SK-N-SH treated with all-trans-retinoic acid at 6 μM for 48 hours (cell line): ENCODE data around the gene SKIC8.

Source experiments
- CSDC2 ChIP-seq: fragments of 250-450 bp; sonication (Bioruptor Pico); IDR thresholded peaks from 2 replicates; pipeline ENCODE4 v1.5.0; 2020; ENCODE audit warnings: mild to moderate bottlenecking, moderate library complexity
- TCF4 ChIP-seq: fragments of 250-450 bp; sonication (Bioruptor Pico); IDR thresholded peaks from 2 replicates; pipeline ENCODE4 v1.8.0; 2021; ENCODE audit warnings: mild to moderate bottlenecking, moderate library complexity, borderline replicate concordance
- TOX ChIP-seq: fragments of 250-450 bp; sonication (Bioruptor Pico); IDR thresholded peaks from 2 replicates; pipeline ENCODE4 v1.8.0; 2021; ENCODE audit warnings: mild to moderate bottlenecking, moderate library complexity, borderline replicate concordance
- ZC3H10 ChIP-seq: fragments of 250-450 bp; sonication (Bioruptor Pico); IDR thresholded peaks from 2 replicates; pipeline ENCODE4 v1.5.1; 2021; ENCODE audit warnings: mild to moderate bottlenecking, moderate library complexity
- ZFP3 ChIP-seq: fragments of 250-450 bp; sonication (Bioruptor Pico); IDR thresholded peaks from 2 replicates; pipeline ENCODE4 v1.5.0; 2020; ENCODE audit warnings: mild to moderate bottlenecking, moderate library complexity
- TF ChIP-seq, protein P1 (sequence below): fragments of 250-450 bp; sonication (Bioruptor Pico); IDR thresholded peaks from 2 replicates; pipeline ENCODE4 v1.8.0; 2020; ENCODE audit warnings: mild to moderate bottlenecking, moderate library complexity, borderline replicate concordance
- TF ChIP-seq, protein P2 (sequence below): fragments of 250-450 bp; sonication (Bioruptor Pico); IDR thresholded peaks from 2 replicates; pipeline ENCODE4 v1.8.0; 2021; ENCODE audit warnings: low read depth, mild to moderate bottlenecking, moderate library complexity, borderline replicate concordance

DNA sequence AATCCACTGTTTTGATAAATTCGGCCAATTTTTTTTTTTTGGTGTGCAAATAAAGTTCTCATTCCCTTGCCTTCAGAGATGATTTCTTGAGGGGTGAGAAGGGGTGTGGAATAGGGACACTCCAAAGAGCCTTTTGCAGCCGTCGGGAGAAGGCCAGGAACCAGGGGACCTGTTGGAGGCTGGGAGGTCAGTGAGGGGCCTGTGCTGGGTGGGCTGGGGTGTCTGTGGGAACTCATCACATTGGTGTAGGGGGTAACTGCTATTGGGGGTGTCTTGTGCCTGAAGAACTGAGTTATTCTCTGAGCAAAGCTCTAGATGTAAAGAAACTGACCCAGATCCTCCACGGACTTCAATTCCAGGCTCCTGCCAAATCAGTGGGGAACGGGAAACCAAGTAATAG lies 13.5 kb upstream of the SKIC8 start:
- TF ChIP-seq, protein P1, sequence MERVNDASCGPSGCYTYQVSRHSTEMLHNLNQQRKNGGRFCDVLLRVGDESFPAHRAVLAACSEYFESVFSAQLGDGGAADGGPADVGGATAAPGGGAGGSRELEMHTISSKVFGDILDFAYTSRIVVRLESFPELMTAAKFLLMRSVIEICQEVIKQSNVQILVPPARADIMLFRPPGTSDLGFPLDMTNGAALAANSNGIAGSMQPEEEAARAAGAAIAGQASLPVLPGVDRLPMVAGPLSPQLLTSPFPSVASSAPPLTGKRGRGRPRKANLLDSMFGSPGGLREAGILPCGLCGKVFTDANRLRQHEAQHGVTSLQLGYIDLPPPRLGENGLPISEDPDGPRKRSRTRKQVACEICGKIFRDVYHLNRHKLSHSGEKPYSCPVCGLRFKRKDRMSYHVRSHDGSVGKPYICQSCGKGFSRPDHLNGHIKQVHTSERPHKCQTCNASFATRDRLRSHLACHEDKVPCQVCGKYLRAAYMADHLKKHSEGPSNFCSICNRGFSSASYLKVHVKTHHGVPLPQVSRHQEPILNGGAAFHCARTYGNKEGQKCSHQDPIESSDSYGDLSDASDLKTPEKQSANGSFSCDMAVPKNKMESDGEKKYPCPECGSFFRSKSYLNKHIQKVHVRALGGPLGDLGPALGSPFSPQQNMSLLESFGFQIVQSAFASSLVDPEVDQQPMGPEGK = no peak
- TF ChIP-seq CSDC2 (CRISPR knock-in tag) (no peak), TOX (CRISPR knock-in tag) (no peak), ZC3H10 (CRISPR knock-in tag) (no peak), ZFP3 (CRISPR knock-in tag) (no peak), TCF4 (no peak)
- TF ChIP-seq, protein P2, sequence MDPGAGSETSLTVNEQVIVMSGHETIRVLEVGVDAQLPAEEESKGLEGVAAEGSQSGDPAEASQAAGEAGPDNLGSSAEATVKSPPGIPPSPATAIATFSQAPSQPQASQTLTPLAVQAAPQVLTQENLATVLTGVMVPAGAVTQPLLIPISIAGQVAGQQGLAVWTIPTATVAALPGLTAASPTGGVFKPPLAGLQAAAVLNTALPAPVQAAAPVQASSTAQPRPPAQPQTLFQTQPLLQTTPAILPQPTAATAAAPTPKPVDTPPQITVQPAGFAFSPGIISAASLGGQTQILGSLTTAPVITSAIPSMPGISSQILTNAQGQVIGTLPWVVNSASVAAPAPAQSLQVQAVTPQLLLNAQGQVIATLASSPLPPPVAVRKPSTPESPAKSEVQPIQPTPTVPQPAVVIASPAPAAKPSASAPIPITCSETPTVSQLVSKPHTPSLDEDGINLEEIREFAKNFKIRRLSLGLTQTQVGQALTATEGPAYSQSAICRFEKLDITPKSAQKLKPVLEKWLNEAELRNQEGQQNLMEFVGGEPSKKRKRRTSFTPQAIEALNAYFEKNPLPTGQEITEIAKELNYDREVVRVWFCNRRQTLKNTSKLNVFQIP = no peak
